ENCODE measurements around the gene IFNA10. TPM values are rescaled to one million over a fixed set of nuclear protein-coding genes. Genes with fewer than 3 reads are reported as not detected.
"Not testable (repeated sequence)": the region's sequence is repeated elsewhere in the genome, so short reads cannot be mapped to it uniquely, and the experiment has no call there.

The IFNA10 gene
- not detected in 2 replicates for total RNA-seq
- not detected for polyA plus RNA-seq (2012)

- not testable (repeated sequence) for DNase-seq (ENCODE audit: low read depth)
Observed at GRCh38 chr9:21207043-21207442, at the start of gene IFNA10. IFNA10 (minus strand) TSS chr9:21207143; CDS start chr9:21207097, 46 bp downstream.

GRCh38 chr9:21255538-21256212 is 48.7 kb upstream of the IFNA10 start:
- no peak for DNase-seq (ENCODE audit: low read depth)

- peak; percentile 78 for DNase-seq (ENCODE audit: low read depth)
Observed at GRCh38 chr9:21252721-21253547, 46.0 kb upstream of the IFNA10 start.

GRCh38 chr9:21251638-21252037 is 44.7 kb upstream of the IFNA10 start:
- DNase-seq (ENCODE audit: low read depth) = no peak

DNA sequence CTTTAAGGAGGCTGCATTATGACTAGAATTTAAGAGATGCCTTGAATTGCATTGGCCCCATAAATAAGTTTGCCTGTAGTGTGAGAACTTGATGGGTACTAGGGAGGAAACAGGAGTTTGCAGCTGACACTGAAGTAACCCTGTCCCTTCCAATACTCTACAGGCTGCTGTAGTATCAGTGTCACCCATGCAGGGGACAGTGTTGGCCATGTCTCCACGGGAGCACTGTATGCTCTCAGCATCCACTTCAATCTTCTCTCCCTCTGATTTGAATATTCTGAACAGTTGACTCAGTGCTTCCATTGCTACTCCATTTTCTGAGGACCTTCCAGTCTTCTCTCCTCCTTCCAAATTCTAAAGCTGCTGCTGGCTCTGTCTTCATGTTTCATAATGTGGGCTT is 44.2 kb upstream of the IFNA10 start:
- DNase-seq (ENCODE audit: low read depth) = no peak

DNA sequence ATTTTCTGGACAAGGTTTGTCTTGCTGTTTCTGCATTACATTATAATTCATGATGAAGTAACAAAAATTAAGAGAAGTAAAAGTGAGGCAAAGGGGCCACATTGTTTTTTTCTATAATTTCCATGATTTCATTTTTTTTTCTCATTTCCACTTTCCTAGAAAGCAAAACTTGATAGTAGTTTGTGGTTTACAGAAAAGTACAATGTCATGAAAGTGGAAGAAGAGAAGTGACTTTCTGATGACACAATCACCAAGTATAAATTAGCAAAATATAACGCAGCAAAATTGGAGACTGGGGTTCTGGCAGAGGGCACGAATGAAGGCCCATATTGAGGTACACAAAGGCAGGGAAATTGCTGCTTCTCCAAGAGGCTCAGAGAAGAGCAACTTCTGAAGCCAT is 37.9 kb upstream of the IFNA10 start:
- DNase-seq (ENCODE audit: low read depth) = no peak

- DNase-seq (ENCODE audit: low read depth) = no peak
Observed at GRCh38 chr9:21239911-21240310, 33.0 kb upstream of the IFNA10 start, which contains the start of gene IFNA14. IFNA14 (minus strand) TSS chr9:21240005; CDS start chr9:21239935, 70 bp downstream.

GRCh38 chr9:21236360-21236714 is 29.4 kb upstream of the IFNA10 start:
- not testable (repeated sequence) for DNase-seq (ENCODE audit: low read depth)

GRCh38 chr9:21235468-21236359 is 28.8 kb upstream of the IFNA10 start:
- DNase-seq (ENCODE audit: low read depth) = peak; percentile 59

DNA sequence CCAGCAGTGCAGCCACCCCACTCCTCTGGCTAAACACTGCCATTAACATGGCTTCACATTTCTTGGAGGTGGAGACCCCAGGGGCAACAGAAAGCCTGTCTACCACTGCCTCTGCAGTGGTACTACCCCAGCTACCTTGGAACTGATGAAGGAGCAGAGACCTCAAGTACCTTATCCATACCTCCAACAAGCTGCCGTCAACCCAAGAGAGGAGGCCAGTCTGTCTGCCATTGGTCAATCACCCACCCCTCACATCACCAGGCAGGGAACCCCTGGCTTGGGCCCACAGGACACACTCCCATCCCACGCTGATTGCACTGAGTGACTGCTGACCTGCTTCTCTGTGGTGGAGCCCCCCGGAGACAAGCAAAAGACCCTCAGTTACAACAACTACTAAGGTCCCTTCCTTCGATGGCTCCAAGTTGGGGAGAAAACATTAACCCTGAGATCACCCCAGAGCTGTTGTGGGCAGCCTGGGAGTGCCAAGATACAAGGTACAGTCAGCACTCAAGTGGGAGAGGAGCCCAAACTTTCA is 27.3 kb upstream of the IFNA10 start:
- no peak for DNase-seq (ENCODE audit: low read depth)

DNA sequence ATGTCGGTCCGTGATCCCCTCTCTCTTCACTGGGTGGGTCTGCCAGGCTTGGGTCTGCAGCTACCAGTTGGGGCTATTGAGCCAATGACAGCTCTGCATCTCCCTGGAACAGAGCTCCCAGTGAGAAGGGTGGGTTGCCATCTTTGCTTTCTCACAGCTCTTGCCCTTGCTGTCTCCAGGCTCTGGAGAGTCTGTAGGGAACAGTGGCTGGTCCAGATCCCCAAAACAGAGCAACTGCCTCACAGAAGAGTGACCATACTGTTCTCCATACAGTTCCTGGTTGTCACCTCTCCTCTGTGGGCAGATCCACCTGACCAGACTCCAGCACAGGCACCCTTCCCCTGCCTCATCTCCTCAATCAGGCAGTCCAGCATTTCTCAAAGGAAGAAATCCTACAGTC is 26.3 kb upstream of the IFNA10 start:
- DNase-seq (ENCODE audit: low read depth) = no peak

DNA sequence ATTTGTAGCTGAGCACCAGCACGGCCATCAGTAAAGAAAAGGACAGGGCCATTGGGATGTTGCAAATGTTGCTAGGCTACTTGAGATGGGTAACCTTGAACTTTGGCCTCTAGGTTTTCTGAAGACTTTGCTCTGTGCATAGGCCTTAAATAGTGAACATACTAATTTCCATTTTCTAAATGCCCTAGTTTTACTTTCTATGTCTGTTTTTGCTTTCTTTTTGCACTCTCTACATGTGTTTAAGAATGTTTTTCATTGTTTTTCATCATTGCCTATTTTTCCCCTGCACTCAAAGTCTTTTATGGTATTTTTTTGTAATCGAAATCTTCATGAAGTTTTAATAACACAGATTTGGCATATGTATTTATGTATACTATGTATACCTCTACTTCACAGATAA is 21.2 kb upstream of the IFNA10 start, which contains the start of gene IFNA17:
Gene IFNA17, minus strand, starts transcription at position 101 of the 400 bp plus-strand sequence. Its CDS starts 49 bp downstream, at position 52.
- no peak for DNase-seq (ENCODE audit: low read depth)

- DNase-seq (ENCODE audit: low read depth) = not testable (repeated sequence)
Observed at GRCh38 chr9:21217211-21217610, 10.3 kb upstream of the IFNA10 start, which contains the start of gene IFNA16. IFNA16 (minus strand) TSS chr9:21217311; CDS start chr9:21217305, 6 bp downstream.

DNA sequence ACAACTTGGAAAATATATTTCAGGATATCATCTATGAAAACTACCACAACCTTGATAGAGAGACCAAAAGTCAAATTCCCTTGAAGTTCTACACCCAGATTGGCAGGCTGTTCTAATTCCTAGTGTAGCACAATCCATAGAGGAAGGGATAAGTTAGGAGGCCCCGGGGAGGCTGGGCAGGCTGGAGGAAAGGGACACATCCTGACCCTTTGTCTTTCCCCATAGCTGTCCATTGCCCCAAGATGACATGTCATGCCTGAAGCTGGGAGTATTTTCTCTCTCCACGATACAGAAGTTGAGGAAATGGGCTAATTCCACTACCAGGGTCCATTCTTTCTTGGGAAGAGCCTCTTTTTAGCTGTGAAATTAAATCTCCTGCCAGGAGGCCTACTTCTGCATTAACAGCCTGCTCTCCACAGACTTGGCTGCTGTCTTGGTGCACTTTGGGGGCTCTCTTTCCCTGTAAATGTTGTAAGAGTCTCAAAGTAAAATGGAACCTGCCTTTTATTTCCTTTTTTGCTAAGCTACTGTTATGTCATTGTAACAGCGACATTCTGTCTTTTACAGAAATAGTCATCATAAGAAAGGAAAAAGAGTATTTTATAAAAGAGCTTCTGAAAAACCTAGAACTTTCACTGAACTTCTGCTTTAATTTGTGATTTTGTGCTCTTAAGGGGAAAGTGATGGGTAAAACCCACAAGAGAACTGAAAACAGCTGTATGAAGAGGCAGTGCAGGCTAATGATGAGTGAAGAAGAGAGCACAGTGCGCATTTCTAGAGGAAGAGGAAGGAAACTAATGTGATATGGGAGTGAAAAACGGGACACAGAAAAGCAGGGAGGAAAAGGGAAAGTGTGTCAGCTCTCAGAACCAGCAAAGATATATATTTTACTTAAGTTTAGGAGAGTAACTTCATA is 6.7 kb upstream of the IFNA10 start:
- peak; percentile 9 for DNase-seq (ENCODE audit: low read depth)

DNA sequence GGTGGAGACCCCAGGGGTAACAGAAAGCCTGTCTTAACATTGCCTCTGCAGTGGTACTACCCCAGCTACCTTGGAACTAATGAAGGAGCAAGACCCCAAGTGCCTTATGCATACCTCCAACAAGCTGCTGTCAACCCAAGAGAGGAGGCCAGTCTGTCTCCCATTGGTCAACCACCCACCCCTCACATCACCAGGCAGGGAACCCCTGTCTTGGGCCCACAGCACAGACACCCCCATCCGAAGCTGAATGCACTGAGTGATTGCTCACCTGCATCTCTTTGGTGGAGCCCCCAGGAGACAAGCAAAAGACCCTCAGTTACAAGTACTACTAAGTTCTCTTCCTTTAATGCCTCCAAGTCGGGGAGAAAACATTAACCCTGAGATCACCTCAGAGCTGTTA is 5.2 kb upstream of the IFNA10 start:
- not testable (repeated sequence) for DNase-seq (ENCODE audit: low read depth)

DNA sequence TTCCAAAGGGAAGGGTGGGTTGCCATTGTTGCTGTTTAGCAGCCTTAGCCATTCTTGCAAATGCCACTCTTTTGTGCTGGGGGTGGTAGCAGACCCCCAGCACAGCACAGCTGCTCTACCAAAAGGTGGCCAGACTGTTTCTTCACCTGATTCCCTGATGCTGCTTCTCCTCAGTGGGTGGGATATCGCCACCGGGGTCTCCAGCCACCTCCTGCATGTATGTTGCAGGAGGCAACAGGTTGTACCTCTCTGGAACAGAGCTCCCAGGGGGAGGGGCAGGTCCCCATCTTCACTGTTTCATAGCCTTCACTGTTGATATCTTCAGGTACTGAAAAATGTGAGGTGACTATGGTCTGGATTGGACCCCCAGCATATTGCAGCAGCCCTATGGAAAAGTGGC is 3.8 kb upstream of the IFNA10 start:
- not testable (repeated sequence) for DNase-seq (ENCODE audit: low read depth)

- DNase-seq (ENCODE audit: low read depth) = no peak
Observed at GRCh38 chr9:21210311-21210710, 3.4 kb upstream of the IFNA10 start.

GRCh38 chr9:21205204-21205603 is 1.7 kb downstream of the IFNA10 start:
- DNase-seq (ENCODE audit: low read depth) = no peak

GRCh38 chr9:21202105-21202504 is 4.8 kb downstream of the IFNA10 start, which contains the start of gene IFNA7:
IFNA7 (minus strand) TSS chr9:21202205; CDS start chr9:21202165, 40 bp downstream.
- DNase-seq (ENCODE audit: low read depth) = not testable (repeated sequence)
